H9 (cell line): ENCODE results near the gene MTMR12. TPM values are rescaled to one million over a fixed set of nuclear protein-coding genes. Genes with fewer than 3 reads are reported as not detected.

ENCODE experiments used
- DNase-seq: peaks from one replicate; pipeline ENCODE4 v3.0.0-alpha.2; 2017
- H2AFZ ChIP-seq: one replicate; pipeline ENCODE4 v1.6.1; 2013; ENCODE audit warnings: mild to moderate bottlenecking, low read length, control low read depth, moderate library complexity
- H2AK5ac ChIP-seq: 2 replicates; pipeline ENCODE4 v1.6.1; 2013; ENCODE audit warnings: low read length, control low read depth, mixed read lengths; ENCODE audit not compliant: insufficient read length
- H2BK120ac ChIP-seq: one replicate; pipeline ENCODE4 v1.6.1; 2013; ENCODE audit warnings: low read depth, mild to moderate bottlenecking, low read length, control low read depth, inconsistent platforms; ENCODE audit not compliant: poor library complexity, severe bottlenecking
- H2BK12ac ChIP-seq: 2 replicates; pipeline ENCODE4 v1.6.1; 2013; ENCODE audit warnings: low read length, control low read depth, mixed read lengths, low read depth; ENCODE audit not compliant: insufficient read length
- H2BK15ac ChIP-seq: 2 replicates; pipeline ENCODE4 v1.6.1; 2013; ENCODE audit warnings: low read depth, low read length, control low read depth
- H2BK20ac ChIP-seq: one replicate; pipeline ENCODE4 v1.6.1; 2013; ENCODE audit warnings: low read depth, mild to moderate bottlenecking, low read length, control low read depth, inconsistent platforms; ENCODE audit not compliant: poor library complexity, severe bottlenecking
- H2BK5ac ChIP-seq: 2 replicates; pipeline ENCODE4 v1.6.1; 2013; ENCODE audit warnings: low read length, control low read depth, mixed read lengths; ENCODE audit not compliant: insufficient read length
- H3K14ac ChIP-seq: 2 replicates; pipeline ENCODE4 v1.6.1; 2013; ENCODE audit warnings: low read length, control low read depth; ENCODE audit not compliant: insufficient read depth
- H3K18ac ChIP-seq: 2 replicates; pipeline ENCODE4 v1.6.1; 2013; ENCODE audit warnings: low read depth, mild to moderate bottlenecking, mixed read lengths, low read length, control low read depth; ENCODE audit not compliant: insufficient read length
- H3K23ac ChIP-seq: 2 replicates; pipeline ENCODE4 v1.6.1; 2013; ENCODE audit warnings: low read length, control low read depth, mixed read lengths, low read depth; ENCODE audit not compliant: insufficient read length
- H3K23me2 ChIP-seq: 2 replicates; pipeline ENCODE4 v1.6.1; 2013; ENCODE audit warnings: low read depth, mild to moderate bottlenecking, mixed read lengths, low read length, control low read depth; ENCODE audit not compliant: insufficient read length, poor library complexity, severe bottlenecking
- H3K27ac ChIP-seq: 2 replicates; pipeline ENCODE4 v1.5.1; 2013; ENCODE audit warnings: low read length, control low read depth, mixed read lengths, low read depth; ENCODE audit not compliant: insufficient read length
- H3K27me3 ChIP-seq: 2 replicates; pipeline ENCODE4 v1.6.1; 2013; ENCODE audit warnings: low read length, control low read depth, inconsistent platforms; ENCODE audit not compliant: insufficient read depth
- H3K4ac ChIP-seq: 2 replicates; pipeline ENCODE4 v1.6.1; 2013; ENCODE audit warnings: low read depth, mild to moderate bottlenecking, control low read depth, inconsistent platforms, low read length, moderate library complexity
- H3K4me1 ChIP-seq: 2 replicates; pipeline ENCODE4 v1.6.1; 2013; ENCODE audit warnings: low read length, control low read depth, inconsistent platforms; ENCODE audit not compliant: insufficient read depth
- H3K4me2 ChIP-seq: 2 replicates; pipeline ENCODE4 v1.6.1; 2013; ENCODE audit warnings: low read length, control low read depth, mixed read lengths; ENCODE audit not compliant: insufficient read length, insufficient read depth
- H3K56ac ChIP-seq: 2 replicates; pipeline ENCODE4 v1.6.1; 2013; ENCODE audit warnings: low read depth, mild to moderate bottlenecking, mixed read lengths, low read length, control low read depth; ENCODE audit not compliant: insufficient read length
- H3K79me1 ChIP-seq: 2 replicates; pipeline ENCODE4 v1.6.1; 2013; ENCODE audit warnings: low read depth, mild to moderate bottlenecking, moderate library complexity, low read length, control low read depth, inconsistent platforms; ENCODE audit not compliant: insufficient read depth, poor library complexity, severe bottlenecking
- H3K79me2 ChIP-seq: 2 replicates; pipeline ENCODE4 v1.6.1; 2013; ENCODE audit warnings: low read length, control low read depth, inconsistent platforms; ENCODE audit not compliant: insufficient read depth
- H3K9ac ChIP-seq: 2 replicates; pipeline ENCODE4 v1.6.1; 2013; ENCODE audit warnings: low read length, control low read depth, mixed read lengths; ENCODE audit not compliant: insufficient read length; ENCODE audit errors: extremely low read depth
- H3K9me3 ChIP-seq: one replicate; pipeline ENCODE4 v1.6.1; 2013; ENCODE audit warnings: low read depth, low read length, inconsistent platforms; ENCODE audit not compliant: control insufficient read depth
- H3T11ph ChIP-seq: one replicate; pipeline ENCODE4 v1.6.1; 2013; ENCODE audit warnings: mild to moderate bottlenecking, low read length, control low read depth, inconsistent platforms
- H4K20me1 ChIP-seq: one replicate; pipeline ENCODE4 v1.6.1; 2013; ENCODE audit not compliant: control insufficient read depth, insufficient read length, insufficient read depth
- H4K5ac ChIP-seq: 2 replicates; pipeline ENCODE4 v1.6.1; 2013; ENCODE audit warnings: low read depth, mild to moderate bottlenecking, mixed read lengths, low read length, control low read depth; ENCODE audit not compliant: insufficient read length
- H4K8ac ChIP-seq: replicated peaks from 2 replicates; pipeline ENCODE4 v1.6.1; 2013; ENCODE audit warnings: low read length, control low read depth, mixed read lengths, low read depth; ENCODE audit not compliant: insufficient read length
- H4K91ac ChIP-seq: 2 replicates; pipeline ENCODE4 v1.6.1; 2013; ENCODE audit warnings: low read depth, mild to moderate bottlenecking, moderate library complexity, mixed read lengths, low read length, control low read depth; ENCODE audit not compliant: insufficient read length
- H3K27ac Mint-ChIP-seq, 3 experiments: 2 replicates in 2 of 3; 3 replicates in 1 of 3; pipeline ENCODE4 v1.8.0; 2020 to 2021; ENCODE audit warnings: mixed read lengths in 3 of 3, mild to moderate bottlenecking in 1 of 3, moderate library complexity in 1 of 3
- H3K27me3 Mint-ChIP-seq: 2 replicates; pipeline ENCODE4 v1.8.0; 2021; ENCODE audit warnings: low read depth, mild to moderate bottlenecking, moderate library complexity, mixed read lengths
- H3K36me3 Mint-ChIP-seq, 3 experiments: 2 replicates in 2 of 3; 3 replicates in 1 of 3; pipeline ENCODE4 v1.8.0; 2020 to 2021; ENCODE audit warnings: low read depth in 3 of 3, mixed read lengths in 3 of 3; ENCODE audit not compliant: insufficient read depth in 1 of 3
- H3K4me1 Mint-ChIP-seq, 2 experiments: 2 replicates each; pipeline ENCODE4 v1.8.0; 2020; ENCODE audit warnings: mixed read lengths in 2 of 2
- H3K4me3 Mint-ChIP-seq, 2 experiments: 2 replicates in 1 of 2; 3 replicates in 1 of 2; pipeline ENCODE4 v1.8.0; 2020 to 2021; ENCODE audit warnings: mild to moderate bottlenecking in 2 of 2, mixed read lengths in 2 of 2, moderate library complexity in 1 of 2
- H3K9me3 Mint-ChIP-seq, 2 experiments: 2 replicates in 1 of 2; 3 replicates in 1 of 2; pipeline ENCODE4 v1.8.0; 2020; ENCODE audit warnings: mild to moderate bottlenecking in 2 of 2, mixed read lengths in 2 of 2, moderate library complexity in 1 of 2
- CTCF ChIP-seq: fragments of 200-600 bp; sonication (generic); conservative IDR thresholded peaks from 3 replicates; pipeline ENCODE4 v1.8.0; 2021; ENCODE audit warnings: antibody characterized with exemption, mild to moderate bottlenecking
- WGBS: extraction: QIAGEN DNeasy Blood & Tissue Kit; methylation state at CpG from one replicate; pipeline ENCODE4 v1.1.7; 2013; ENCODE audit warnings: missing lambda C conversion rate, low lambda C conversion rate, mixed read lengths; ENCODE audit not compliant: insufficient read length; ENCODE audit errors: extremely low coverage; 5-methylcytosine and 5-hydroxymethylcytosine counted together
- total RNA-seq: library from RNA; stranded (reverse); gene quantifications from 2 replicates; pipeline ENCODE4 v1.2.1, GENCODE V29; 2021

Gene MTMR12
- total RNA-seq, 1 experiment from 2014 or later: 39.3 TPM

GRCh38 chr5:32261198-32261597, 51.5 kb downstream of the MTMR12 start:
- Histone ChIP-seq H4K91ac (no peak overlapping the region), H3K79me1 (no peaks in the 10 kb centered on the region), H2BK120ac (no peak overlapping the region), H2AFZ (no peak overlapping the region), H3K23me2 (no peaks in the 10 kb centered on the region), H3K56ac (no peak overlapping the region), H2AK5ac (no peak overlapping the region), H2BK5ac (no peak overlapping the region), H3T11ph (no peak overlapping the region), H4K8ac (no peak overlapping the region), H4K5ac (no peak overlapping the region), H2BK12ac (no peak overlapping the region), H3K9me3 (no peaks in the 10 kb centered on the region), H4K20me1 (no peaks in the 10 kb centered on the region), H3K27ac (no peak overlapping the region), H3K27me3 (no peaks in the 10 kb centered on the region), H3K14ac (no peak overlapping the region), H3K4me2 (no peak overlapping the region), H3K9ac (no peak overlapping the region), H3K23ac (no peak overlapping the region), H3K79me2 (no peaks in the 10 kb centered on the region), H2BK20ac (no peak overlapping the region), H3K18ac (no peak overlapping the region), H2BK15ac (no peak overlapping the region), H3K4me1 (no peaks in the 10 kb centered on the region), H3K4ac (no peak overlapping the region)
- H3K4me3 Mint-ChIP-seq: no peak overlapping the region
- H3K36me3 Mint-ChIP-seq: peaks cover 51 to 84% (median 82%) of the 10 kb centered on the region in 3 experiments
- peak overlapping the region; percentile 43 to 88 (median 55); a peak in 5 of 7 replicates for H3K27ac Mint-ChIP-seq
- no peak for TF ChIP-seq CTCF
- DNase-seq: no peak
- WGBS: no CpG with 5 or more reads among the region's 2 CpGs
- H3K27me3 Mint-ChIP-seq: no peaks in the 10 kb centered on the region; the same call in 1 of the 2 replicates
- no peaks in the 10 kb centered on the region; a peak in 1 of 5 replicates for H3K9me3 Mint-ChIP-seq
- H3K4me1 Mint-ChIP-seq: peaks cover 5 to 6% of the 10 kb centered on the region in 2 experiments
